HG03439 (cell line): ENCODE results near the gene PNMA6E.
"Not testable (repeated sequence)": the region's sequence is repeated elsewhere in the genome, so short reads cannot be mapped to it uniquely, and the experiment has no call there.

ENCODE experiments used
- ATAC-seq: cut with Tn5 transposase; IDR thresholded peaks from one replicate; pipeline ENCODE4 v1.9.1; 2021; ENCODE audit warnings: mild to moderate bottlenecking, moderate library complexity; ENCODE audit not compliant: unreplicated experiment

PNMA6E gene

GRCh38 chrX:153387987-153388721 is 13.0 kb downstream of the PNMA6E start:
- ATAC-seq = no peak

- ATAC-seq = no peak
Observed at GRCh38 chrX:153387345-153387744, 13.8 kb downstream of the PNMA6E start.

GRCh38 chrX:153386097-153386496 is 15.1 kb downstream of the PNMA6E start:
- ATAC-seq = no peak

GRCh38 chrX:153384973-153385372 is 16.2 kb downstream of the PNMA6E start:
- not testable (repeated sequence) for ATAC-seq

- no peak for ATAC-seq
Observed at GRCh38 chrX:153384390-153384789, 16.8 kb downstream of the PNMA6E start.

GRCh38 chrX:153382563-153383482 is 18.3 kb downstream of the PNMA6E start:
- no peak for ATAC-seq

- ATAC-seq = no peak
Observed at GRCh38 chrX:153381684-153382532, 19.2 kb downstream of the PNMA6E start.

- ATAC-seq = no peak
Observed at GRCh38 chrX:153380691-153381090, 20.5 kb downstream of the PNMA6E start.

GRCh38 chrX:153379971-153380581 is 21.1 kb downstream of the PNMA6E start:
- ATAC-seq = no peak

- ATAC-seq = no peak
Observed at GRCh38 chrX:153379508-153379907, 21.6 kb downstream of the PNMA6E start.

GRCh38 chrX:153378607-153379006 is 22.5 kb downstream of the PNMA6E start:
- ATAC-seq = no peak

GRCh38 chrX:153377727-153378126 is 23.4 kb downstream of the PNMA6E start:
- ATAC-seq = no peak

GRCh38 chrX:153375571-153375970 is 25.6 kb downstream of the PNMA6E start:
- ATAC-seq = no peak

DNA sequence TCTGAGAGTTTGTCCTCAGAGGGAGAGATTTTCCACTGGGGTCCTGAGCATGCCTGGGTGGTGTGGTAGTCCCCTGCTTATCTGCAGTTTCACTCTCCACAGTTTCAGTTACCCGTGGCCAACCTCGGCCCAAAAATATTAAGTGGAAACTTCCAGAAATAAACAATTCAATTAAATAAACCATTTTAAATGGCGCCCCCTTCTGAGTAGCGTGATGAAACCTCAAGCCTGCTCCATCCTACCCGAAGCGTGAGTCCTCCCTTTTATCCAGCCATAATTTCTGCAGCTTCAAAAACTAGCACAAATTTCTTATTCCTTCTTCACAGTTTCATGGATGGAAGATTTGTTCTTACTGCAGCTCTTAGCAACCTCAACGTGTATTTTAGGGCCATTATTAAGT is 26.7 kb downstream of the PNMA6E start:
- no peak for ATAC-seq

DNA sequence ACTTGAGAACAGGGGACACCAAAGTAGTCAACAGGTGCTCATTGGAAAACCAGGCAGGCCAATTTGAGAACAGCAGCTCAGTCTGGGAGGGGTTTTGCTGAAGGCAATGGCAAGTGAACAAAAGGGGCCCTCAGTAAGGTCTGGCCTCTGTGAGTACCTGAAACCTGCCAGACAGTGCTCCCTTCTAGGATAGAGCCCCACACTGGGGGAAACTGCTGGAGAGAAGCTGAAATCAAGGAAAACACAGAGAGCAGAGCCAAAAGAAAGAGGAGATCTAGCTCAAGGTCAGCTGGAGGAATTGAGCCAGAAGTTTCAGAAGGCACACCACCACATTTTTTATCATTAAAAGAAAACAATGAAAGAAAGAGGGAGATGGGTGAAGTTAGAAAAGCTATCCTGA is 28.2 kb downstream of the PNMA6E start:
- ATAC-seq = no peak

DNA sequence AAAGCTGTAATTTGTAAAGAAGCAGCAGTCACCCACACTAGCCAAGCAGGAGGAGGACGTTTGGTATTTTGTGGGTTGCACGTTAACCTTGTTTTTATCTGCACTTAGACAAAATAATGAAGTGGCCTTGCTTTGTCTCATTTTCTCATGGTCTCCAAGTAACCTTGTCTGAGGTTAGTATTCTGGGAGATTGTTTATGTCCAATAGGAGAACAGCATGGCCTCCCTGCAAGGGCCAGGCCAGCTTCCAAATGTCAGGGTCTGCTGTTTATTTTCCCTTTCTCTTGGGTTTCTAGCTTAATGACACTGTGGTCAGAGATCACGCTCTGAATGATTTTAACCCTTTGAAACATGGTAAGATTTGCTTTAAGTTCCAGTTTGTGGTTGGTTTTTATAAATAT is 29.9 kb downstream of the PNMA6E start:
- ATAC-seq = no peak

- ATAC-seq = no peak
Observed at GRCh38 chrX:153370293-153371055, 30.7 kb downstream of the PNMA6E start.

DNA sequence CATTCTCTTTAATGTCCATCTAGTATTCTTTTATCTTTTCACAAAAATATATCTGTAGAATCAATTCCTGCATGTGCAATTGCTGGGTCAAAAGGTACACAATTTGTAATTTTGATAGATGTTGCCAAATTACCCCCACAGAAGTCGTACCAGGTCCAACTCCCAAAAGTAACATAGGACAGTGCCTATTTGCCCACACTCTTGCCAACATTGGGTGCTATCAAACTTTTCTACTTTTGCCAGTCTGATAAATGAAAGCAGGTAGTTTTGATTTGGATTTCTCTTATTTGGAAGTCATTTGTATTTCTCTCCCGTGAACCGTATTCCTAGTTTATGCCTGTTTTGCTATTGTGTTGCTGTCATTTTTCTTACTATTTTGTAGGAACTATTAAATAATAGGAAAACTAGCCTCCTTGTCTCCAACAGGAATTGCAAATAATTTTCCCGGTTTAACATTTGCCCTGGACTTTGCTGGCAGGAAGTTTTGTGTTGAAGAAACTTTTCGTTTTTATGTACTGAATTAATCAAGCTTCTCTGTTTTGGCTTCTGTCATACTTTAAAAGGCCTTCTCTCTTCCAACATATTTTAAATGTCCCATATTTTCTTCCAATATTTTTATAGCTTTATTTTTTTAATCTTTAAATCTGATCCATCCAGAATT is 34.1 kb downstream of the PNMA6E start:
- ATAC-seq = no peak

- no peak for ATAC-seq
Observed at GRCh38 chrX:153366119-153366518, 35.0 kb downstream of the PNMA6E start.
